ENCODE results near the gene ARFIP2. TPM values are rescaled to one million over a fixed set of nuclear protein-coding genes. Genes with fewer than 3 reads are reported as not detected.

The ARFIP2 gene
- 37.6 TPM for total RNA-seq

DNA sequence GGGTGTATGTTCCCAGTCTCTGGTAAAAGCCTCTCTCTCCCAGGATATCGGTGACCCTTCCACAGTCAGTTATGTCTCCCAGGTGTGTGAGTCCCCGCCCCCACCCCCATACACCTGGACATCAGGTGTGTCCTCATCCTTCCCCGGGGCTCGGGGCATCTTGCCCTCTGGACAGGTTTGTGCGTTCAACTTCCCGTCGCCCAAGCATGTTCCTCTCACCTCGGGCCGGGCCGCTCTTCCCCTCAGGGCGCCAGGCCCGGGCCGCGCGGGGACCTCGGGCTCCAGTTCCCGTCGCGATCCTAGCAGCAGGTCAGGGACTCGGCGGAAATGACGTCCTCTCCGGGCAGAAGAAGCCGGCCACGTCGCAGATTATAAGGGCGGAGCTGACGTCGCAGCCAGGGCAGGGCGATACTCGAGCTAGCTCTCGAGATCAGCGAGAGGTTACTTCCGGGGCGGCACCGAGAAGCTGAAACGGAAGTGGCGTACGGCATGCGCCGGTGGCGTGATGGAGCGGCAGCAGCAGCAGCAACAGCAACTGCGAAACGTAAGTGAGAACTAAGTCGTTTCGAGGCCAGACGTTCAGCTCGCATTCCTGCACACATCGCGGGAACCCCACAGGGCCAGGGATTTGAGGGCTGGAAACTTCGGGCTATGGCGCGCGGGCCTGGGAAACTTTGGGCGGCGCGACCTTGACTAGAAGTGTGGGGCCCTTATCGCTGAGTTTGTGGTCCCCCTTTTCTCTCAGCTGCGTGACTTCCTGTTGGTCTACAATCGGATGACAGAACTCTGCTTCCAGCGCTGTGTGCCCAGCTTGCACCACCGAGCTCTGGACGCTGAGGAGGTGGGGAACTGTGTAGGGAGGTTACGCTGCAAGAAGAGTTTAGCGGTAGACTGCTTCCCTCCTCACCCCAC, at the start of gene ARFIP2, which contains the start of gene TIMM10B:
ARFIP2 (minus strand) TSS at position 320 of the 912 bp plus-strand sequence. CDS start 910 bp downstream, outside the sequence.
TIMM10B (plus strand) TSS at position 490 of the 912 bp plus-strand sequence; CDS start at position 506, 16 bp downstream.

GRCh38 chr11:6497069-6497839, 16.1 kb upstream of the ARFIP2 start, which contains the start of gene DNHD1:
Gene DNHD1 (plus strand): TSS chr11:6497280. CDS start chr11:6498216, 936 bp downstream.

GRCh38 chr11:6473451-6474412, 7.4 kb downstream of the ARFIP2 start, which contains the start of gene TRIM3:
Gene TRIM3 (minus strand): TSS chr11:6473941. CDS start chr11:6465695, 8,246 bp downstream.

GRCh38 chr11:6440906-6441358, 40.2 kb downstream of the ARFIP2 start, which contains the start of gene HPX:
Gene HPX (minus strand): TSS chr11:6440987. CDS start chr11:6440963, 24 bp downstream.

Other genes with a start within 250 kb of the ARFIP2 start
- gene FHIP1B, start 246.7 kb downstream of the ARFIP2 start, total RNA-seq = 16.1 TPM
- gene CNGA4, start 242.2 kb downstream of the ARFIP2 start, total RNA-seq = 0.23 TPM
- gene CCKBR, start 221.5 kb downstream of the ARFIP2 start, total RNA-seq = 2.5 TPM
- 2.5 TPM for gene CAVIN3, start 160.8 kb downstream of the ARFIP2 start, total RNA-seq
- gene SMPD1, start 90.9 kb downstream of the ARFIP2 start, total RNA-seq = 15.0 TPM
- gene APBB1, start 62.2 kb downstream of the ARFIP2 start, total RNA-seq = 266 TPM
- gene HPX, start 40.3 kb downstream of the ARFIP2 start, total RNA-seq = 2.1 TPM
- gene TRIM3, start 7.4 kb downstream of the ARFIP2 start, total RNA-seq = 48.4 TPM
- 27.2 TPM for gene TIMM10B, start 170 bp upstream of the ARFIP2 start, total RNA-seq
- 6.5 TPM for gene DNHD1, start 15.9 kb upstream of the ARFIP2 start, total RNA-seq
- 13.1 TPM for gene RRP8, start 122.3 kb upstream of the ARFIP2 start, total RNA-seq
- 51.2 TPM for gene ILK, start 122.4 kb upstream of the ARFIP2 start, total RNA-seq
- gene TAF10, start 130.9 kb upstream of the ARFIP2 start, total RNA-seq = 14.8 TPM
- gene TPP1, start 138.1 kb upstream of the ARFIP2 start, total RNA-seq = 16.8 TPM
- 48.4 TPM for gene DCHS1, start 174.5 kb upstream of the ARFIP2 start, total RNA-seq
- gene MRPL17, start 202.0 kb upstream of the ARFIP2 start, total RNA-seq = 23.5 TPM